Activated CD4-positive, alpha-beta memory T cell treated with anti-CD3 and anti-CD28 coated beads, Interleukin-2, amount 10 ng/mL, durations not matched to agents 7 days and 5 days (primary cell): ENCODE results near the gene AUH. TPM values are rescaled to one million over a fixed set of nuclear protein-coding genes. Genes with fewer than 3 reads are reported as not detected.
A peak's percentile ranks its signal among the peaks of the same experiment; 100 is the strongest.

Source experiments
- CTCF ChIA-PET: fragments of 350-600 bp; sonication (Branson Sonifier 250); formaldehyde crosslinking; loops from one replicate; lab custom pipeline; 2021; ENCODE audit warnings: antibody characterized with exemption, inconsistent platforms; lab: Charles Lee
- POLR2A ChIA-PET: fragments of 350-600 bp; sonication (Branson Sonifier 250); formaldehyde crosslinking; loops from one replicate; lab custom pipeline; 2021; ENCODE audit warnings: antibody characterized with exemption; lab: Charles Lee
- DNase-seq: peaks from one replicate; pipeline ENCODE4 v3.0.0-alpha.2; 2020
- H3K27ac Mint-ChIP-seq: one replicate; pipeline ENCODE4 v1.8.0; 2021; ENCODE audit warnings: mild to moderate bottlenecking, mixed read lengths
- H3K27me3 Mint-ChIP-seq: one replicate; pipeline ENCODE4 v1.8.0; 2021; ENCODE audit warnings: mixed read lengths
- H3K36me3 Mint-ChIP-seq: one replicate; pipeline ENCODE4 v1.8.0; 2021; ENCODE audit warnings: low read depth, mixed read lengths
- H3K4me1 Mint-ChIP-seq: one replicate; pipeline ENCODE4 v1.8.0; 2021; ENCODE audit warnings: mixed read lengths
- H3K4me3 Mint-ChIP-seq: one replicate; pipeline ENCODE4 v1.8.0; 2021; ENCODE audit warnings: mild to moderate bottlenecking, mixed read lengths
- H3K9me3 Mint-ChIP-seq: one replicate; pipeline ENCODE4 v1.8.0; 2021; ENCODE audit warnings: mixed read lengths
- total RNA-seq, 2 experiments: library from RNA; stranded (reverse); gene quantifications; one replicate each; pipeline ENCODE4 v1.2.3, GENCODE V29; 2021

The AUH gene
- total RNA-seq, 2 experiments from 2014 or later, result 34.8 to 39.3 TPM

DNA sequence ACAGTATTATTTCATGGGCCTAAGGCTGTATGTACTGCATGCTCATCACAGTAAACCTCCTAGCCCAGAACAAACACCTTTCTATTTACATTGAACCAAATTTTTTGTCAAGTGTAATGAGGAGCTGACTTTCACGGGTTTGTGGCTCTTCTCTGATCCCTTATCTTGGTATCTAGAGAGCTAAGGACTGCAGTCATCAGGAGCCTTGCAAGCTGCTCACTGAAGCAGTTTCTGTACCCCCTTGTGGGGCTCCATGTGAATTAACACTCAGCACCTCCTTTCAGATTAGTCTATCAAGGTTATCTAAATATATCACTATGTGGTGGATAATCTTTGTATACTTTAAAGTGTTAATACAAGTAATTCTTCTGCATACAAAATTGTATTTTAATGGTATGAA, 108.2 kb downstream of the AUH start:
- no peak overlapping the region for H3K4me3 Mint-ChIP-seq
- POLR2A ChIA-PET, result interaction anchor here (0.7 to 3.8 kb wide), 15 partner anchors 45 to 216 kb away, joined by 3 to 23 read pairs (median 5); no protein-coding TSS in a partner anchor
- no peaks in the 10 kb centered on the region for H3K9me3 Mint-ChIP-seq
- CTCF ChIA-PET, result interaction anchor here (0.8 to 2.4 kb wide), 29 partner anchors 9 to 1553 kb away, joined by 3 to 19 read pairs (median 5); partner anchors contain the start of gene NFIL3
- DNase-seq, result peak; percentile 66
- H3K27me3 Mint-ChIP-seq, result no peaks in the 10 kb centered on the region
- peaks cover 15% of the 10 kb centered on the region for H3K36me3 Mint-ChIP-seq
- H3K27ac Mint-ChIP-seq, result no peak overlapping the region
- peaks cover 56% of the 10 kb centered on the region for H3K4me1 Mint-ChIP-seq

GRCh38 chr9:91248707-91249106, 113.0 kb downstream of the AUH start:
- Mint-ChIP-seq H3K36me3 (peaks cover 46% of the 10 kb centered on the region), H3K27me3 (no peaks in the 10 kb centered on the region), H3K4me1 (peaks cover 64% of the 10 kb centered on the region), H3K9me3 (no peaks in the 10 kb centered on the region), H3K4me3 (no peak overlapping the region), H3K27ac (no peak overlapping the region)
- POLR2A ChIA-PET, result no interaction called here
- CTCF ChIA-PET, result interaction anchor here (0.6 to 0.7 kb wide), 2 partner anchors 56 to 75 kb away, joined by 3 to 4 read pairs; no protein-coding TSS in a partner anchor
- no peak for DNase-seq

GRCh38 chr9:91247278-91247677, 114.4 kb downstream of the AUH start:
- Mint-ChIP-seq H3K9me3 (no peaks in the 10 kb centered on the region), H3K36me3 (peaks cover 53% of the 10 kb centered on the region), H3K4me3 (no peak overlapping the region), H3K4me1 (peaks cover 51% of the 10 kb centered on the region), H3K27me3 (no peaks in the 10 kb centered on the region), H3K27ac (no peak overlapping the region)
- CTCF ChIA-PET, result no interaction called here
- no peak for DNase-seq
- POLR2A ChIA-PET, result no interaction called here

DNA sequence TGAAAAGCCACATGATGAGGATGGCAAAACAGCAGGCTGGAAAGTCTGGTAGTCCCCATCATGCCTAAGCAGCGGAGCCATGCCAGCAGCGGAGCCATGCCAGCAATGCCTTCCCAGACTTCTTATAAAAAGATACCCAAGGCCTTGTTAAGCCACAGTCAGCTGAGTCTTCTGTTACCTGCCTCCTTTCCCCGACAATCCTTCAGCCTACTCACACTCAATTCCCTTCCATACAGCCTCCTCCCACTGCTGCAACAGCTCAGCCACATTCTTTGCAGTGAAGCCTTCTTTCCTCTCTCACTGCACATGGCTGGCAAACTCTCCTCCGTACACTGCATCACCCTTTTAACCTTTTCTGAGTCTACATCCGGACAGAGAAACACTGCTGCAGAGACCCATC, 114.9 kb downstream of the AUH start:
- Mint-ChIP-seq H3K27ac (no peak overlapping the region), H3K36me3 (peaks cover 57% of the 10 kb centered on the region), H3K27me3 (no peaks in the 10 kb centered on the region), H3K4me3 (no peak overlapping the region), H3K9me3 (no peaks in the 10 kb centered on the region), H3K4me1 (peaks cover 49% of the 10 kb centered on the region)
- ChIA-PET CTCF (no interaction called here), POLR2A (interaction anchor here (1.8 to 2.7 kb wide), 2 partner anchors 83 to 112 kb away, joined by 6 to 13 read pairs; no protein-coding TSS in a partner anchor)
- no peak for DNase-seq

GRCh38 chr9:91245431-91246313, 116.0 kb downstream of the AUH start:
- Mint-ChIP-seq H3K4me3 (no peak overlapping the region), H3K9me3 (no peaks in the 10 kb centered on the region), H3K4me1 (peaks cover 48% of the 10 kb centered on the region), H3K36me3 (peaks cover 57% of the 10 kb centered on the region), H3K27me3 (no peaks in the 10 kb centered on the region), H3K27ac (peak overlapping the region; percentile 56)
- CTCF ChIA-PET, result interaction anchor here (1.1 to 1.5 kb wide), 4 partner anchors 8 to 139 kb away, joined by 3 to 5 read pairs (median 3); no protein-coding TSS in a partner anchor
- DNase-seq, result no peak
- POLR2A ChIA-PET, result interaction anchor here (0.6 to 2.7 kb wide), 10 partner anchors 10 to 178 kb away, joined by 3 to 13 read pairs (median 4); partner anchors contain the start of gene NFIL3

- ChIA-PET POLR2A (no interaction called here), CTCF (no interaction called here)
- Mint-ChIP-seq H3K4me3 (no peak overlapping the region), H3K27ac (no peak overlapping the region), H3K4me1 (peaks cover 32% of the 10 kb centered on the region), H3K9me3 (no peaks in the 10 kb centered on the region), H3K27me3 (no peaks in the 10 kb centered on the region), H3K36me3 (peaks cover 61% of the 10 kb centered on the region)
- DNase-seq, result no peak
Measured at GRCh38 chr9:91243029-91243428, 118.7 kb downstream of the AUH start.

- no peak overlapping the region for H3K4me3 Mint-ChIP-seq
- H3K27me3 Mint-ChIP-seq, result no peaks in the 10 kb centered on the region
- no peak overlapping the region for H3K27ac Mint-ChIP-seq
- H3K4me1 Mint-ChIP-seq, result peaks cover 23% of the 10 kb centered on the region
- no peak for DNase-seq
- CTCF ChIA-PET, result no interaction called here
- POLR2A ChIA-PET, result no interaction called here
- no peaks in the 10 kb centered on the region for H3K9me3 Mint-ChIP-seq
- H3K36me3 Mint-ChIP-seq, result peaks cover 57% of the 10 kb centered on the region
Measured at GRCh38 chr9:91241909-91242308, 119.8 kb downstream of the AUH start.

- no peaks in the 10 kb centered on the region for H3K9me3 Mint-ChIP-seq
- ChIA-PET POLR2A (interaction anchor here (1.1 kb wide), 1 partner anchor 46 kb away, joined by 4 read pairs; no protein-coding TSS in a partner anchor), CTCF (no interaction called here)
- H3K36me3 Mint-ChIP-seq, result peaks cover 55% of the 10 kb centered on the region
- DNase-seq, result no peak
- H3K27ac Mint-ChIP-seq, result no peak overlapping the region
- no peaks in the 10 kb centered on the region for H3K27me3 Mint-ChIP-seq
- H3K4me3 Mint-ChIP-seq, result no peak overlapping the region
- peaks cover 11% of the 10 kb centered on the region for H3K4me1 Mint-ChIP-seq
Measured at GRCh38 chr9:91240596-91241165, 121.0 kb downstream of the AUH start.

GRCh38 chr9:91239367-91240111, 122.2 kb downstream of the AUH start:
- Mint-ChIP-seq H3K27ac (no peak overlapping the region), H3K4me1 (peaks cover 1% of the 10 kb centered on the region), H3K4me3 (no peak overlapping the region), H3K9me3 (no peaks in the 10 kb centered on the region), H3K27me3 (no peaks in the 10 kb centered on the region), H3K36me3 (peaks cover 55% of the 10 kb centered on the region)
- no peak for DNase-seq
- ChIA-PET POLR2A (interaction anchor here (1.1 kb wide), 1 partner anchor 45 kb away, joined by 4 read pairs; no protein-coding TSS in a partner anchor), CTCF (no interaction called here)

- CTCF ChIA-PET, result interaction anchor here (1.0 to 1.4 kb wide), 3 partner anchors 20 to 199 kb away, joined by 3 to 4 read pairs (median 3); no protein-coding TSS in a partner anchor
- H3K9me3 Mint-ChIP-seq, result peaks cover 4% of the 10 kb centered on the region
- no peak overlapping the region for H3K27ac Mint-ChIP-seq
- no peaks in the 10 kb centered on the region for H3K4me1 Mint-ChIP-seq
- DNase-seq, result no peak
- peaks cover 43% of the 10 kb centered on the region for H3K36me3 Mint-ChIP-seq
- no peaks in the 10 kb centered on the region for H3K27me3 Mint-ChIP-seq
- POLR2A ChIA-PET, result interaction anchor here (0.7 to 1.6 kb wide), 2 partner anchors 11 to 26 kb away, joined by 3 to 4 read pairs; no protein-coding TSS in a partner anchor
- H3K4me3 Mint-ChIP-seq, result no peak overlapping the region
Measured at GRCh38 chr9:91234523-91234922, 127.2 kb downstream of the AUH start.

DNA sequence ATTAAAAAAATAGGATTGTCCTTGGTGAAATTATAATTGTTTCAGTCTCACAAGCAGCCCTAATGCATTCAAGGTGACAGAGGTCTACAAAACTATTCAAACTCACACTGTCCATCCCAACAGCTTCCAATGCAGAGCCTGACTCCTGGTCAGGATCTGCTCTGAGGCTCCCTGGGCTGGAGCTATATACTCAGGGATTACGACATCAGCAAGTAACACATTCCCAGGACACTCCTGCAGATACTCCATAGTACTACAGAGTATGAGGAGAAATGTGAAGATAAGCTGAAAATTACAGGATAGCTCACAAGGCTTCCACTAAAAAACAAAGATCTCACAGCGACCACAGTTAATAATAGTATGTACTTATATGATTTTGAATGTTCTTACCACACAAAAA, 130.1 kb downstream of the AUH start:
- H3K9me3 Mint-ChIP-seq, result peaks cover 4% of the 10 kb centered on the region
- DNase-seq, result no peak
- H3K4me1 Mint-ChIP-seq, result no peaks in the 10 kb centered on the region
- H3K36me3 Mint-ChIP-seq, result peaks cover 30% of the 10 kb centered on the region
- no peaks in the 10 kb centered on the region for H3K27me3 Mint-ChIP-seq
- H3K27ac Mint-ChIP-seq, result no peak overlapping the region
- POLR2A ChIA-PET, result no interaction called here
- CTCF ChIA-PET, result no interaction called here
- no peak overlapping the region for H3K4me3 Mint-ChIP-seq

GRCh38 chr9:91223000-91223399, 138.7 kb downstream of the AUH start:
- POLR2A ChIA-PET, result interaction anchor here (1.0 kb wide), 1 partner anchor 15 kb away, joined by 3 read pairs; no protein-coding TSS in a partner anchor
- Mint-ChIP-seq H3K4me1 (peaks cover 7% of the 10 kb centered on the region), H3K27ac (no peak overlapping the region), H3K9me3 (peaks cover 5% of the 10 kb centered on the region), H3K4me3 (no peak overlapping the region), H3K27me3 (no peaks in the 10 kb centered on the region), H3K36me3 (peaks cover 52% of the 10 kb centered on the region)
- DNase-seq, result no peak
- CTCF ChIA-PET, result interaction anchor here (1.6 kb wide), 1 partner anchor 23 kb away, joined by 3 read pairs; no protein-coding TSS in a partner anchor
